Tibial nerve (tissue), 4 donors: ENCODE data around the gene HK3. TPM values are rescaled to one million over a fixed set of nuclear protein-coding genes. Genes with fewer than 3 reads are reported as not detected.

ENCODE experiments used
- DNase-seq, 2 donors: peaks; one replicate each; pipeline ENCODE4 v3.0.0-alpha.2; 2019; ENCODE audit warnings: low spot score in 2 of 2
- H3K27ac ChIP-seq, 4 donors: fragments of 200-600 bp; sonication (generic) in 3 of 4; one replicate each; pipeline ENCODE4 v1.5.1; 2017 to 2019; ENCODE audit warnings: mild to moderate bottlenecking in 1 of 4
- H3K27me3 ChIP-seq, 2 donors: fragments of 200-600 bp; sonication (generic) in 1 of 2; one replicate each; pipeline versions ENCODE4 v1.5.1 to v1.6.0; 2017 to 2019
- H3K36me3 ChIP-seq, 3 donors: fragments of 200-600 bp; sonication (generic); one replicate each; pipeline ENCODE4 v1.5.1; 2018 to 2019
- H3K4me1 ChIP-seq, 4 donors: fragments of 200-600 bp; sonication (generic) in 3 of 4; one replicate each; pipeline ENCODE4 v1.5.1; 2017 to 2019
- H3K4me3 ChIP-seq, 4 donors: fragments of 200-600 bp; sonication (generic) in 3 of 4; one replicate each; pipeline ENCODE4 v1.5.1; 2017 to 2019; ENCODE audit warnings: mild to moderate bottlenecking in 1 of 4, moderate library complexity in 1 of 4
- H3K9me3 ChIP-seq, 4 donors: fragments of 200-600 bp; sonication (generic) in 3 of 4; one replicate each; pipeline ENCODE4 v1.5.1; 2017 to 2019
- CTCF ChIP-seq, 5 experiments: fragments of 200-600 bp in 3 of 5; fragments of 450-650 bp in 2 of 5; sonication (generic) in 3 of 5; IDR thresholded peaks; one replicate each; pipeline ENCODE4 v1.5.1; 2016 to 2019; ENCODE audit warnings: antibody characterized with exemption in 5 of 5, mild to moderate bottlenecking in 3 of 5, moderate library complexity in 2 of 5
- EP300 ChIP-seq, 2 donors: sonication (generic); formaldehyde crosslinking; IDR thresholded peaks; one replicate each; pipeline ENCODE4 v1.6.1; 2017; ENCODE audit warnings: antibody characterized with exemption in 2 of 2, mild to moderate bottlenecking in 1 of 2
- POLR2A ChIP-seq, 2 donors: fragments of 450-650 bp; IDR thresholded peaks; one replicate each; pipeline ENCODE4 v1.6.1; 2017; ENCODE audit warnings: antibody characterized with exemption in 2 of 2, mild to moderate bottlenecking in 2 of 2, moderate library complexity in 2 of 2
- whole genome bisulfite sequencing, 2 donors: methylation state at CpG; one replicate each; pipeline ENCODE4 v1.1.5; 2018; 5-methylcytosine and 5-hydroxymethylcytosine counted together
- total RNA-seq, 4 donors: library from RNA; depleted of rRNA; stranded (reverse); fragments of >200 nt; gene quantifications; one replicate each; pipeline ENCODE4 v1.1.0, GENCODE V29; 2016

HK3 gene
- total RNA-seq, 4 donors from 2014 or later = 6.7 to 24.0 (median 15.0) TPM

- H3K27ac ChIP-seq = no peak overlapping the region
- H3K4me3 ChIP-seq = no peak overlapping the region
- no peaks in the 10 kb centered on the region for H3K4me1 ChIP-seq
- peaks cover 0 to 9% (median 0%) of the 10 kb centered on the region in 3 donors for H3K36me3 ChIP-seq
- H3K27me3 ChIP-seq = no peaks in the 10 kb centered on the region
- no peak for DNase-seq
- no peaks in the 10 kb centered on the region for H3K9me3 ChIP-seq
- TF ChIP-seq CTCF (IDR thresholded peaks at IDR 0.05) (no peak), POLR2A (IDR thresholded peaks at IDR 0.05) (no peak), EP300 (IDR thresholded peaks at IDR 0.05) (no peak)
- WGBS, 2 donors = 68 to 73% methylated on average over 15 to 17 of the region's 17 CpGs
These were observed 15.2 kb downstream of the HK3 start for GRCh38 chr5:176883700-176884570.

- no peak for DNase-seq
- WGBS, 2 donors = 27 to 52% methylated on average over 6 of the region's 6 CpGs
- Histone ChIP-seq H3K27ac (no peak overlapping the region), H3K36me3 (peaks cover 0 to 9% (median 0%) of the 10 kb centered on the region in 3 donors), H3K4me3 (no peak overlapping the region), H3K9me3 (no peaks in the 10 kb centered on the region), H3K4me1 (no peaks in the 10 kb centered on the region), H3K27me3 (peaks cover 0 to 12% of the 10 kb centered on the region in 2 donors)
- TF ChIP-seq EP300 (IDR thresholded peaks at IDR 0.05) (no peak), CTCF (IDR thresholded peaks at IDR 0.05) (no peak), POLR2A (IDR thresholded peaks at IDR 0.05) (no peak)
These were observed 16.6 kb downstream of the HK3 start for GRCh38 chr5:176882567-176882903.

- no peak for DNase-seq
- TF ChIP-seq POLR2A (IDR thresholded peaks at IDR 0.05) (no peak), CTCF (IDR thresholded peaks at IDR 0.05) (no peak), EP300 (IDR thresholded peaks at IDR 0.05) (no peak)
- Histone ChIP-seq H3K9me3 (no peaks in the 10 kb centered on the region), H3K27ac (no peak overlapping the region), H3K27me3 (peaks cover 0 to 18% of the 10 kb centered on the region in 2 donors), H3K36me3 (peaks cover 0 to 9% (median 0%) of the 10 kb centered on the region in 3 donors), H3K4me1 (no peaks in the 10 kb centered on the region), H3K4me3 (no peak overlapping the region)
- WGBS, 2 donors = 85 to 87% methylated on average over 24 to 25 of the region's 25 CpGs
These were observed 17.2 kb downstream of the HK3 start for GRCh38 chr5:176881816-176882566.

- no peaks in the 10 kb centered on the region for H3K9me3 ChIP-seq
- DNase-seq = no peak
- H3K27ac ChIP-seq = no peak overlapping the region
- peaks cover 0 to 9% (median 0%) of the 10 kb centered on the region in 3 donors for H3K36me3 ChIP-seq
- WGBS, 2 donors = 87 to 88% methylated on average over 26 to 27 of the region's 28 CpGs
- H3K4me1 ChIP-seq = no peaks in the 10 kb centered on the region
- TF ChIP-seq EP300 (IDR thresholded peaks at IDR 0.05) = no peak
- no peak for TF ChIP-seq CTCF (IDR thresholded peaks at IDR 0.05)
- TF ChIP-seq POLR2A (IDR thresholded peaks at IDR 0.05) = no peak
- peaks cover 0 to 26% of the 10 kb centered on the region in 2 donors for H3K27me3 ChIP-seq
- no peak overlapping the region for H3K4me3 ChIP-seq
These were observed 18.0 kb downstream of the HK3 start for GRCh38 chr5:176881021-176881749.
